Measurements from ENCODE around the gene OR10G2.

DNA sequence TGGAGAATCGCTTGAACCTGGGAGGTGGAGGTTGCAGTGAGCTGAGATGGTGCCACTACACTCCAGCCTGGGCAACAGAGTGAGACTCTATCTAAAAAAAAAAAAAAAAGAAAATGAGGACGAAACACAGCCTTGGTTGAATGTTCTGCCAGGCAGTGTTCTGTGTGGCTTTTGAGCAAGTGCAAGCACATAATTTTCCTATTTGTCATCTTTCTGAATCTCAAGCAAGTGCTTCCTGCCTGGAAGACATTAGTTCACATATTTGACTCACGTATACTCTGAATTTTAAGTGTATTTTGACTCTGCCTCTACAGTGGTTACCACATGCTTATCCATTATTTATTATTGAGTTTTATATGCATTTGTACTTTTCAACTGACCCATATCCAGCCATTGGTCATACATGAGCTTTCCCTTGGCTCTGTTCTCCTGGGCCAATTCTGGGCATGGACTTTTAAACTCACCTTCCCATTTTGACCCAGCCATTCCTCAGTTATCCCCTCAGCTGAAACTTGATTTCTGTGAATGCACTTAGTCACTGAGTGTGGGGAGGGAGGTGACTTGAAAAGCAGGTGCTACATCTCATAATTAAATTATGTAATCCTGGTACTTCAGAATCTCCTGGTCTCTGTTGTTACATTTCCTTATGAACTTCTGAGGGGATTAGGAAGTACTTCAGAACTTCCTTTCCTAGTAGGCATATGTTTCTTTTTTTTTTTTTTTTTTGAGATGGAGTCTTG is 8.1 kb downstream of the OR10G2 start:
- TF ChIP-seq, protein P1, sequence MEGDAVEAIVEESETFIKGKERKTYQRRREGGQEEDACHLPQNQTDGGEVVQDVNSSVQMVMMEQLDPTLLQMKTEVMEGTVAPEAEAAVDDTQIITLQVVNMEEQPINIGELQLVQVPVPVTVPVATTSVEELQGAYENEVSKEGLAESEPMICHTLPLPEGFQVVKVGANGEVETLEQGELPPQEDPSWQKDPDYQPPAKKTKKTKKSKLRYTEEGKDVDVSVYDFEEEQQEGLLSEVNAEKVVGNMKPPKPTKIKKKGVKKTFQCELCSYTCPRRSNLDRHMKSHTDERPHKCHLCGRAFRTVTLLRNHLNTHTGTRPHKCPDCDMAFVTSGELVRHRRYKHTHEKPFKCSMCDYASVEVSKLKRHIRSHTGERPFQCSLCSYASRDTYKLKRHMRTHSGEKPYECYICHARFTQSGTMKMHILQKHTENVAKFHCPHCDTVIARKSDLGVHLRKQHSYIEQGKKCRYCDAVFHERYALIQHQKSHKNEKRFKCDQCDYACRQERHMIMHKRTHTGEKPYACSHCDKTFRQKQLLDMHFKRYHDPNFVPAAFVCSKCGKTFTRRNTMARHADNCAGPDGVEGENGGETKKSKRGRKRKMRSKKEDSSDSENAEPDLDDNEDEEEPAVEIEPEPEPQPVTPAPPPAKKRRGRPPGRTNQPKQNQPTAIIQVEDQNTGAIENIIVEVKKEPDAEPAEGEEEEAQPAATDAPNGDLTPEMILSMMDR (IDR thresholded peaks at IDR 0.05), result no peak
- no peak for TF ChIP-seq POLR2A (IDR thresholded peaks at IDR 0.05)
